Upper lobe of left lung (tissue), 6 donors: Measurements from ENCODE around the gene SAMD3. TPM values are rescaled to one million over a fixed set of nuclear protein-coding genes. Genes with fewer than 3 reads are reported as not detected.

Experiments
- ATAC-seq, 2 donors: fragments of 200-7000 bp; cut with Tn5 transposase; one replicate each; pipeline ENCODE4 v1.9.1; 2022; ENCODE audit warnings: mild to moderate bottlenecking in 2 of 2, moderate library complexity in 2 of 2; ENCODE audit not compliant: low FRiP score in 2 of 2
- DNase-seq, 2 donors: peaks; one replicate each; pipeline ENCODE4 v3.0.0-alpha.2; 2019 to 2020
- H3K27ac ChIP-seq, 4 donors: fragments of 200-600 bp; sonication (generic); one replicate each; pipeline ENCODE4 v1.5.1; 2016 to 2019
- H3K27me3 ChIP-seq, 4 donors: fragments of 200-600 bp; sonication (generic); one replicate each; pipeline ENCODE4 v1.5.1; 2017 to 2019
- H3K36me3 ChIP-seq, 4 donors: fragments of 200-600 bp; sonication (generic); one replicate each; pipeline ENCODE4 v1.5.1; 2016 to 2019
- H3K4me1 ChIP-seq, 4 donors: fragments of 200-600 bp; sonication (generic); one replicate each; pipeline ENCODE4 v1.5.1; 2018 to 2019
- H3K4me3 ChIP-seq, 4 donors: fragments of 200-600 bp; sonication (generic); one replicate each; pipeline ENCODE4 v1.5.1; 2017 to 2019; ENCODE audit warnings: mild to moderate bottlenecking in 2 of 4, moderate library complexity in 1 of 4
- H3K9me3 ChIP-seq, 4 donors: fragments of 200-600 bp; sonication (generic); one replicate each; pipeline ENCODE4 v1.5.1; 2018 to 2019
- CTCF ChIP-seq, 6 experiments: fragments of 450-650 bp in 4 of 6; fragments of 200-600 bp in 2 of 6; sonication (generic) in 2 of 6; IDR thresholded peaks; one replicate each; pipeline ENCODE4 v1.5.1; 2016 to 2019; ENCODE audit warnings: antibody characterized with exemption in 6 of 6
- EP300 ChIP-seq, 4 donors: sonication (generic); formaldehyde crosslinking; IDR thresholded peaks; one replicate each; pipeline ENCODE4 v1.5.1; 2017; ENCODE audit warnings: antibody characterized with exemption in 4 of 4, control low read depth in 2 of 4
- POLR2A ChIP-seq, 4 donors: fragments of 450-650 bp; IDR thresholded peaks; one replicate each; pipeline ENCODE4 v1.5.1; 2016 to 2017; ENCODE audit warnings: antibody characterized with exemption in 4 of 4, mild to moderate bottlenecking in 2 of 4
- POLR2AphosphoS5 ChIP-seq, 2 donors: sonication (generic); formaldehyde crosslinking; IDR thresholded peaks; one replicate each; pipeline ENCODE4 v1.5.1; 2017; ENCODE audit warnings: antibody characterized with exemption in 2 of 2
- WGBS, 2 donors: methylation state at CpG; one replicate each; pipeline ENCODE4 v1.1.5; 2017 to 2018; 5-methylcytosine and 5-hydroxymethylcytosine counted together
- total RNA-seq, 6 donors: library from RNA; depleted of rRNA in 4 of 6; stranded (reverse); fragments of >200 nt in 4 of 6; gene quantifications; one replicate each; pipeline versions ENCODE4 v1.1.0 to v1.2.1, GENCODE V29; 2016 to 2021
- donor health status: DM: no; HTN: no; CAD: no; lungs with moderate emphysema.
- donor health status: DM: no; HTN: yes; CAD: no; lungs with severe emphysema.

Gene SAMD3
- total RNA-seq, 6 donors from 2014 or later = 2.8 to 11.4 (median 5.2) TPM

GRCh38 chr6:130115036-130115435 lies 107.7 kb downstream of the SAMD3 start:
- Histone ChIP-seq H3K4me1 (no peaks in the 10 kb centered on the region), H3K4me3 (no peak overlapping the region), H3K27ac (no peak overlapping the region), H3K27me3 (no peaks in the 10 kb centered on the region), H3K36me3 (no peaks in the 10 kb centered on the region), H3K9me3 (no peaks in the 10 kb centered on the region)
- DNase-seq (no peak), ATAC-seq (no peak)
- 85 to 87% methylated on average over 6 of the region's 6 CpGs for WGBS, 2 donors
- TF ChIP-seq CTCF (IDR thresholded peaks at IDR 0.05) = no peak
- no peak for TF ChIP-seq POLR2AphosphoS5 (IDR thresholded peaks at IDR 0.05)
- TF ChIP-seq POLR2A (IDR thresholded peaks at IDR 0.05) = no peak
- no peak for TF ChIP-seq EP300 (IDR thresholded peaks at IDR 0.05)

GRCh38 chr6:130113201-130113710 lies 109.5 kb downstream of the SAMD3 start:
- H3K36me3 ChIP-seq = no peaks in the 10 kb centered on the region
- H3K27ac ChIP-seq = no peak overlapping the region
- no peaks in the 10 kb centered on the region for H3K4me1 ChIP-seq
- 83 to 90% methylated on average over 2 of the region's 2 CpGs for WGBS, 2 donors
- H3K9me3 ChIP-seq = no peaks in the 10 kb centered on the region
- H3K4me3 ChIP-seq = no peak overlapping the region
- no peak for DNase-seq
- H3K27me3 ChIP-seq = no peaks in the 10 kb centered on the region
- no peak for ATAC-seq
- TF ChIP-seq CTCF (IDR thresholded peaks at IDR 0.05) = no peak
- TF ChIP-seq POLR2AphosphoS5 (IDR thresholded peaks at IDR 0.05) = no peak
- no peak for TF ChIP-seq EP300 (IDR thresholded peaks at IDR 0.05)
- no peak for TF ChIP-seq POLR2A (IDR thresholded peaks at IDR 0.05)

GRCh38 chr6:130111031-130111430 lies 111.7 kb downstream of the SAMD3 start:
- H3K27ac ChIP-seq = no peak overlapping the region
- no peaks in the 10 kb centered on the region for H3K9me3 ChIP-seq
- no peaks in the 10 kb centered on the region for H3K4me1 ChIP-seq
- H3K4me3 ChIP-seq = no peak overlapping the region
- no peak for TF ChIP-seq EP300 (IDR thresholded peaks at IDR 0.05)
- no peak for TF ChIP-seq CTCF (IDR thresholded peaks at IDR 0.05)
- no peak for TF ChIP-seq POLR2A (IDR thresholded peaks at IDR 0.05)
- TF ChIP-seq POLR2AphosphoS5 (IDR thresholded peaks at IDR 0.05) = no peak
- 93 to 100% methylated on average over 1 of the region's 1 CpG for WGBS, 2 donors
- H3K27me3 ChIP-seq = no peaks in the 10 kb centered on the region
- no peak for ATAC-seq
- no peak for DNase-seq
- H3K36me3 ChIP-seq = no peaks in the 10 kb centered on the region

GRCh38 chr6:130107710-130108109 lies 115.0 kb downstream of the SAMD3 start:
- DNase-seq (no peak), ATAC-seq (no peak)

More at GRCh38 chr6:130107710-130108109, 115.0 kb downstream of the SAMD3 start:
- Histone ChIP-seq H3K9me3 (no peaks in the 10 kb centered on the region), H3K4me1 (no peaks in the 10 kb centered on the region), H3K4me3 (no peak overlapping the region), H3K36me3 (peaks cover 0 to 3% (median 0%) of the 10 kb centered on the region in 4 donors), H3K27ac (no peak overlapping the region), H3K27me3 (no peaks in the 10 kb centered on the region)
- 95 to 100% methylated on average over 1 of the region's 1 CpG for WGBS, 2 donors
- TF ChIP-seq POLR2AphosphoS5 (IDR thresholded peaks at IDR 0.05) (no peak), POLR2A (IDR thresholded peaks at IDR 0.05) (no peak), EP300 (IDR thresholded peaks at IDR 0.05) (no peak), CTCF (IDR thresholded peaks at IDR 0.05) (no peak)
